Neural cell (in vitro differentiated cells): Measurements from ENCODE around the gene TRAF5. TPM values are rescaled to one million over a fixed set of nuclear protein-coding genes. Genes with fewer than 3 reads are reported as not detected.
"Not testable (repeated sequence)": the region's sequence is repeated elsewhere in the genome, so short reads cannot be mapped to it uniquely, and the experiment has no call there.

Source experiments
- H2AFZ ChIP-seq: fragments of 200-600, 300-800 bp; sonication (generic), shearing (Covaris generic); 2 replicates; pipeline ENCODE4 v1.6.0; 2014; ENCODE audit warnings: low read depth, mild to moderate bottlenecking, antibody characterized with exemption, low read length, moderate library complexity
- H3F3A ChIP-seq: fragments of 200-600 bp; shearing (Covaris generic); 2 replicates; pipeline ENCODE4 v1.6.1; 2016; ENCODE audit warnings: mild to moderate bottlenecking, moderate library complexity, mixed read lengths, antibody characterized with exemption, low read length; ENCODE audit not compliant: insufficient read depth, poor library complexity, severe bottlenecking
- H3K27ac ChIP-seq: fragments of 200-600, 300-800 bp; sonication (generic), shearing (Covaris generic); 2 replicates; pipeline ENCODE4 v1.5.1; 2014; ENCODE audit warnings: mild to moderate bottlenecking, low read length, moderate library complexity
- H3K27me3 ChIP-seq: fragments of 300-800, 200-600 bp; sonication (generic), shearing (Covaris generic); 2 replicates; pipeline ENCODE4 v1.6.0; 2014; ENCODE audit warnings: mild to moderate bottlenecking, low read depth, low read length, moderate library complexity; ENCODE audit not compliant: insufficient read depth
- H3K36me3 ChIP-seq: fragments of 300-800, 200-600 bp; sonication (generic), shearing (Covaris generic); 2 replicates; pipeline ENCODE4 v1.5.1; 2014; ENCODE audit warnings: mild to moderate bottlenecking, antibody characterized with exemption, low read length, moderate library complexity; ENCODE audit not compliant: insufficient read depth
- H3K4me2 ChIP-seq: fragments of 300-800, 200-600 bp; sonication (generic), shearing (Covaris generic); 2 replicates; pipeline ENCODE4 v1.6.0; 2014; ENCODE audit warnings: mild to moderate bottlenecking, low read length
- H3K4me3 ChIP-seq: fragments of 300-800, 200-600 bp; sonication (generic), shearing (Covaris generic); 2 replicates; pipeline ENCODE4 v1.5.1; 2014; ENCODE audit warnings: mild to moderate bottlenecking, low read length, moderate library complexity
- H3K79me2 ChIP-seq: fragments of 200-600 bp; shearing (Covaris generic); replicated peaks from 2 replicates; pipeline ENCODE4 v1.6.0; 2014; ENCODE audit warnings: mild to moderate bottlenecking, low read length, moderate library complexity; ENCODE audit not compliant: insufficient read depth
- H3K9ac ChIP-seq: fragments of 300-800, 200-600 bp; sonication (generic), shearing (Covaris generic); 2 replicates; pipeline ENCODE4 v1.6.1; 2016; ENCODE audit warnings: mild to moderate bottlenecking, low read length, mixed read lengths
- H3K9me2 ChIP-seq: fragments of 200-600 bp; shearing (Covaris generic); 2 replicates; pipeline ENCODE4 v1.6.1; 2016; ENCODE audit warnings: mild to moderate bottlenecking, low read length, mixed read lengths; ENCODE audit not compliant: insufficient read depth
- H3K9me3 ChIP-seq: fragments of 200-600, 300-800 bp; sonication (generic), shearing (Covaris generic); 2 replicates; pipeline ENCODE4 v1.6.1; 2016; ENCODE audit warnings: mild to moderate bottlenecking, mixed run types, low read length, moderate library complexity, mixed read lengths
- H4K20me1 ChIP-seq: fragments of 200-600 bp; shearing (Covaris generic); 2 replicates; pipeline ENCODE4 v1.6.1; 2016; ENCODE audit warnings: mild to moderate bottlenecking, mixed run types; ENCODE audit not compliant: insufficient read depth
- EP300 ChIP-seq: fragments of 450-650 bp; conservative IDR thresholded peaks from 2 replicates; pipeline ENCODE4 v1.6.1; 2014; ENCODE audit warnings: antibody characterized with exemption, mild to moderate bottlenecking, moderate library complexity; ENCODE audit not compliant: poor library complexity, severe bottlenecking
- EZH2 ChIP-seq: fragments of 200-600, 300-800 bp; shearing (Covaris generic), sonication (generic); IDR thresholded peaks from 2 replicates; pipeline ENCODE4 v1.6.1; 2014; ENCODE audit warnings: antibody characterized with exemption, low read length, borderline replicate concordance, mild to moderate bottlenecking; ENCODE audit not compliant: insufficient read depth, poor library complexity, severe bottlenecking
- MXI1 ChIP-seq: fragments of 450-650 bp; conservative IDR thresholded peaks from 2 replicates; pipeline ENCODE4 v1.6.1; 2014; ENCODE audit warnings: antibody characterized with exemption, mild to moderate bottlenecking; ENCODE audit not compliant: poor library complexity, severe bottlenecking
- RAD21 ChIP-seq: fragments of 450-650 bp; conservative IDR thresholded peaks from 2 replicates; pipeline ENCODE4 v1.6.1; 2014; ENCODE audit warnings: antibody characterized with exemption, mild to moderate bottlenecking, moderate library complexity
- REST ChIP-seq: IDR thresholded peaks from 2 replicates; pipeline ENCODE4 v1.6.1; 2012; ENCODE audit warnings: borderline replicate concordance
- polyA plus RNA-seq: library from polyadenylated mRNA; depleted of rRNA; stranded (reverse); fragments of >200 nt; gene quantifications from 2 replicates; pipeline ENCODE4 v1.2.3, GENCODE V29; 2014
- TF ChIP-seq, protein P1 (sequence below): fragments of 450-650 bp; IDR thresholded peaks from 2 replicates; pipeline ENCODE4 v1.5.1; 2014; ENCODE audit warnings: antibody characterized with exemption, mild to moderate bottlenecking, moderate library complexity; ENCODE audit not compliant: poor library complexity, severe bottlenecking

Gene TRAF5
- polyA plus RNA-seq, 1 donor from 2014 or later, result 0.69 TPM

GRCh38 chr1:211384524-211384923, 57.9 kb downstream of the TRAF5 start:
- H3K36me3 ChIP-seq, result no peaks in the 10 kb centered on the region
- H3K4me3 ChIP-seq, result no peak overlapping the region
- H3K9me2 ChIP-seq, result no peaks in the 10 kb centered on the region
- no peak overlapping the region for H2AFZ ChIP-seq
- H3K27me3 ChIP-seq, result no peaks in the 10 kb centered on the region
- H3K9ac ChIP-seq, result no peak overlapping the region
- H3K9me3 ChIP-seq, result no peaks in the 10 kb centered on the region
- no peaks in the 10 kb centered on the region for H3F3A ChIP-seq
- no peak overlapping the region for H3K27ac ChIP-seq
- H3K79me2 ChIP-seq, result no peaks in the 10 kb centered on the region
- H4K20me1 ChIP-seq, result no peaks in the 10 kb centered on the region
- no peak for TF ChIP-seq MXI1
- TF ChIP-seq, protein P1, sequence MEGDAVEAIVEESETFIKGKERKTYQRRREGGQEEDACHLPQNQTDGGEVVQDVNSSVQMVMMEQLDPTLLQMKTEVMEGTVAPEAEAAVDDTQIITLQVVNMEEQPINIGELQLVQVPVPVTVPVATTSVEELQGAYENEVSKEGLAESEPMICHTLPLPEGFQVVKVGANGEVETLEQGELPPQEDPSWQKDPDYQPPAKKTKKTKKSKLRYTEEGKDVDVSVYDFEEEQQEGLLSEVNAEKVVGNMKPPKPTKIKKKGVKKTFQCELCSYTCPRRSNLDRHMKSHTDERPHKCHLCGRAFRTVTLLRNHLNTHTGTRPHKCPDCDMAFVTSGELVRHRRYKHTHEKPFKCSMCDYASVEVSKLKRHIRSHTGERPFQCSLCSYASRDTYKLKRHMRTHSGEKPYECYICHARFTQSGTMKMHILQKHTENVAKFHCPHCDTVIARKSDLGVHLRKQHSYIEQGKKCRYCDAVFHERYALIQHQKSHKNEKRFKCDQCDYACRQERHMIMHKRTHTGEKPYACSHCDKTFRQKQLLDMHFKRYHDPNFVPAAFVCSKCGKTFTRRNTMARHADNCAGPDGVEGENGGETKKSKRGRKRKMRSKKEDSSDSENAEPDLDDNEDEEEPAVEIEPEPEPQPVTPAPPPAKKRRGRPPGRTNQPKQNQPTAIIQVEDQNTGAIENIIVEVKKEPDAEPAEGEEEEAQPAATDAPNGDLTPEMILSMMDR, result no peak
- TF ChIP-seq EP300, result no peak
- no peak for TF ChIP-seq RAD21
- TF ChIP-seq EZH2, result no peak
- no peak overlapping the region for H3K4me2 ChIP-seq

DNA sequence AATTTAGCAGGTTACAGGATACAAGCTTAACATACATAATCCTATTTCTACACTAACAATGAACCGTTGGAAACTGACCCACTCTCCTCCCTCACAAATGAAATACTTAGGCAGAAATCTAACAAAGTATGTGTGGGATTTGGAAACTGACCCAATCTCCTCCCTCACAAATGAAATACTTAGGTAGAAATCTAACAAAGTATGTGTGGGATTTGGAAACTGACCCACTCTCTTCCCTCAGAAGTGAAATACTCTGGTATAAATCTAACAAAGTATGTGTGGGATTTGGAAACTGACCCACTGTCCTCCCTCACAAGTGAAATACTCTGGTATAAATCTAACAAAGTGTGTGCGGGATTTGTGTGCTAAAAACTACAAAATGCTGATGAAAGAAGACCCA, 60.3 kb downstream of the TRAF5 start:
- no peaks in the 10 kb centered on the region for H3K27me3 ChIP-seq
- no peaks in the 10 kb centered on the region for H3F3A ChIP-seq
- H3K4me3 ChIP-seq, result no peak overlapping the region
- H3K36me3 ChIP-seq, result no peaks in the 10 kb centered on the region
- H3K79me2 ChIP-seq, result no peaks in the 10 kb centered on the region
- H3K4me2 ChIP-seq, result no peak overlapping the region
- H3K9me3 ChIP-seq, result no peaks in the 10 kb centered on the region
- H3K9me2 ChIP-seq, result no peaks in the 10 kb centered on the region
- no peaks in the 10 kb centered on the region for H4K20me1 ChIP-seq
- H3K9ac ChIP-seq, result no peak overlapping the region
- H2AFZ ChIP-seq, result no peak overlapping the region
- no peak overlapping the region for H3K27ac ChIP-seq
- TF ChIP-seq RAD21 (no peak), EP300 (no peak), MXI1 (no peak), REST (no peak)
- TF ChIP-seq, protein P1, result no peak

DNA sequence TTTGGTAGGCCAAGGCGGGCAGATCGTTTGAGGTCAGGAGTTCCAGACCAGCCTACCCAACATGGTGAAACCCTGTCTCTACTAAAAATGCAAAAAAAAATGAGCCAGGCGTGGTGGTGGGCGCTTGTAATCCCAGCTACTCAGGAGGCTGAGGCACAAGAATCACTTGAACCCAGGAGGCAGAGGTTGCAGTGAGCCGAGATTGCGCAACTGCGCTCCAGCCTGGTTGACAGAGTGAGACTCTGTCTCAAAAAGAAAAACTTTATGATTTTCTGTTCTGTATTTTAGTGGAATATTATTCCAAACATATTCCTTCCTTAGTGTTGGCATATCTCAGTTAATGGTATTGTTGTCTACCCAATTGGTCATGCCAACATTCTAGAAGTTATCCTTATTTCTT, 64.2 kb downstream of the TRAF5 start:
- H3K9me3 ChIP-seq, H3K4me3 ChIP-seq, H3K27ac ChIP-seq, H3K9ac ChIP-seq, H3F3A ChIP-seq, H3K4me2 ChIP-seq, H2AFZ ChIP-seq, H3K36me3 ChIP-seq, H3K9me2 ChIP-seq, H4K20me1 ChIP-seq, H3K79me2 ChIP-seq, H3K27me3 ChIP-seq: not testable (repeated sequence)
